GM18505 (cell line): ENCODE results near the gene SAFB2.
"Not testable (repeated sequence)": the region's sequence is repeated elsewhere in the genome, so short reads cannot be mapped to it uniquely, and the experiment has no call there.

Experiments used
- ATAC-seq: cut with Tn5 transposase; IDR thresholded peaks from one replicate; pipeline ENCODE4 v1.9.1; 2021; ENCODE audit not compliant: unreplicated experiment
- POLR2A ChIP-seq: IDR thresholded peaks from 4 replicates; pipeline ENCODE4 v1.6.1; 2011; ENCODE audit warnings: borderline replicate concordance; ENCODE audit not compliant: insufficient read depth, insufficient read length; ENCODE audit errors: extremely low read depth

The SAFB2 gene

GRCh38 chr19:5609881-5610448 is 12.6 kb downstream of the SAFB2 start:
- no peak for ATAC-seq
- TF ChIP-seq POLR2A, result no peak

- not testable (repeated sequence) for ATAC-seq
These were observed 13.8 kb downstream of the SAFB2 start for GRCh38 chr19:5608766-5609165.

- no peak for ATAC-seq
- TF ChIP-seq POLR2A, result no peak
These were observed 14.3 kb downstream of the SAFB2 start for GRCh38 chr19:5608291-5608690.

- no peak for ATAC-seq
- no peak for TF ChIP-seq POLR2A
These were observed 15.0 kb downstream of the SAFB2 start for GRCh38 chr19:5607318-5608275.

GRCh38 chr19:5605362-5605761 is 17.2 kb downstream of the SAFB2 start:
- TF ChIP-seq POLR2A, result no peak

GRCh38 chr19:5603626-5604025 is 18.9 kb downstream of the SAFB2 start:
- no peak for TF ChIP-seq POLR2A
- ATAC-seq, result no peak

More at GRCh38 chr19:5605362-5605761, 17.2 kb downstream of the SAFB2 start:
- ATAC-seq, result no peak

GRCh38 chr19:5600797-5601196 is 21.8 kb downstream of the SAFB2 start:
- no peak for ATAC-seq
- no peak for TF ChIP-seq POLR2A

- no peak for TF ChIP-seq POLR2A
- ATAC-seq, result no peak
These were observed 26.8 kb downstream of the SAFB2 start for GRCh38 chr19:5595745-5596144.

- TF ChIP-seq POLR2A, result no peak
- no peak for ATAC-seq
These were observed 27.4 kb downstream of the SAFB2 start for GRCh38 chr19:5595129-5595528.

GRCh38 chr19:5594521-5594950 is 28.0 kb downstream of the SAFB2 start:
- ATAC-seq, result no peak
- no peak for TF ChIP-seq POLR2A

GRCh38 chr19:5593343-5594255 is 29.0 kb downstream of the SAFB2 start:
- no peak for TF ChIP-seq POLR2A
- ATAC-seq, result no peak

GRCh38 chr19:5592531-5593342 is 29.8 kb downstream of the SAFB2 start:
- TF ChIP-seq POLR2A, result no peak
- no peak for ATAC-seq

- no peak for ATAC-seq
- no peak for TF ChIP-seq POLR2A
These were observed 31.1 kb downstream of the SAFB2 start for GRCh38 chr19:5591476-5591875.

- no peak for ATAC-seq
These were observed 31.8 kb downstream of the SAFB2 start for GRCh38 chr19:5590865-5591154.

More at GRCh38 chr19:5590865-5591154, 31.8 kb downstream of the SAFB2 start:
- TF ChIP-seq POLR2A, result no peak
